H1 (cell line): Measurements from ENCODE around the gene AKR1C8. TPM values are rescaled to one million over a fixed set of nuclear protein-coding genes. Genes with fewer than 3 reads are reported as not detected.

Experiments used
- SIX5 ChIP-seq: IDR thresholded peaks from 2 replicates; pipeline ENCODE4 v1.6.1; 2011; ENCODE audit warnings: mild to moderate bottlenecking, low read depth, low read length
- polyA plus RNA-seq, 7 experiments: library from polyadenylated mRNA; depleted of rRNA in 3 of 7; stranded (reverse) in 5 of 7; unstranded in 2 of 7; fragments of >200 nt in 5 of 7; fragments of 200-250 nt in 2 of 7; gene quantifications; 1 replicate in 5 of 7; 2 replicates in 1 of 7; 4 replicates in 1 of 7; pipeline versions ENCODE4 v1.2.1 to v1.2.3, GENCODE V29; 2011 to 2013; ENCODE audit warnings: missing spikeins in 2 of 7, mixed read lengths in 2 of 7
- total RNA-seq: library from RNA; stranded (reverse); fragmentation: NEBNext Ultra II Directional; extraction: Animal tissue kit (Norgen Biotek cat#: 25700); gene quantifications from 2 replicates; pipeline ENCODE4 v1.2.1, GENCODE V29; 2021

Gene AKR1C8
- total and polyA plus RNA-seq, 2 of the 8 experiments (the other 6 are each of a cell fraction or from before 2014, with no cell fraction given) = not detected

- TF ChIP-seq SIX5 = no peak
These were observed 11.8 kb upstream of the AKR1C8 start, which contains the start of gene AKR1C4 (continued) for GRCh38 chr10:5196702-5197113.
